K562 (cell line): ENCODE results near the gene LRP1-AS. TPM values are rescaled to one million over a fixed set of nuclear protein-coding genes. Genes with fewer than 3 reads are reported as not detected.

Experiments
- CBX2 ChIP-seq: fragments of 200-600 bp; sonication (generic); IDR thresholded peaks from one replicate; pipeline ENCODE4 v1.6.1; 2012; ENCODE audit warnings: mild to moderate bottlenecking, low read length, inconsistent platforms; ENCODE audit not compliant: insufficient read depth, poor library complexity, severe bottlenecking
- CREB3L1 ChIP-seq: fragments of 450-650 bp; IDR thresholded peaks from 2 replicates; pipeline ENCODE4 v1.6.1; 2014; ENCODE audit warnings: low read depth, mild to moderate bottlenecking, moderate library complexity, borderline replicate concordance
- E2F1 ChIP-seq: sonication (generic); formaldehyde crosslinking; IDR thresholded peaks from 2 replicates; pipeline ENCODE4 v1.8.1; 2023; ENCODE audit warnings: mild to moderate bottlenecking, missing genetic modification reagents, moderate library complexity
- HDAC6 ChIP-seq: IDR thresholded peaks from 2 replicates; pipeline ENCODE4 v1.6.1; 2012; ENCODE audit warnings: low read depth, mild to moderate bottlenecking, control low read depth, inconsistent platforms, low read length, moderate library complexity
- LARP7 ChIP-seq: fragments of 450-650 bp; IDR thresholded peaks from 2 replicates; pipeline ENCODE4 v1.6.1; 2016
- MAFG ChIP-seq: fragments of 450-650 bp; conservative IDR thresholded peaks from 2 replicates; pipeline ENCODE4 v1.6.1; 2016; ENCODE audit warnings: missing genetic modification characterization, missing compliant biosample characterization
- MYNN ChIP-seq, 2 experiments: sonication (generic); formaldehyde crosslinking in 1 of 2; IDR thresholded peaks; 2 replicates each; pipeline versions ENCODE4 v1.5.0 to v1.6.1; 2016 to 2020; ENCODE audit warnings: antibody characterized with exemption in 1 of 2, missing genetic modification reagents in 1 of 2
- NFIX ChIP-seq: fragments of 250-450 bp; sonication (Bioruptor Pico); IDR thresholded peaks from 2 replicates; pipeline ENCODE4 v1.4.0; 2020; ENCODE audit warnings: low read depth, mild to moderate bottlenecking, moderate library complexity
- POLR2A ChIP-seq: fragments of 450-650 bp; conservative IDR thresholded peaks from 2 replicates; pipeline ENCODE4 v1.6.1; 2016
- PRMT5 ChIP-seq: sonication (generic); formaldehyde crosslinking; IDR thresholded peaks from 2 replicates; pipeline ENCODE4 v1.5.0; 2020; ENCODE audit warnings: missing genetic modification reagents
- SREBF1 ChIP-seq: fragments of 150-350 bp; IDR thresholded peaks from 2 replicates; pipeline ENCODE4 v1.6.1; 2014; ENCODE audit warnings: antibody characterized with exemption, low read depth, low read length, borderline replicate concordance
- TCFL5 ChIP-seq: fragments of 250-450 bp; sonication (Bioruptor Pico); conservative IDR thresholded peaks from 2 replicates; pipeline ENCODE4 v1.6.1; 2021; ENCODE audit warnings: mild to moderate bottlenecking, moderate library complexity, matching md5 sums
- YBX1 ChIP-seq: fragments of 450-650 bp; IDR thresholded peaks from 2 replicates; pipeline ENCODE4 v1.7.1; 2016; ENCODE audit warnings: mild to moderate bottlenecking
- ZBTB2 ChIP-seq: fragments of 450-650 bp; IDR thresholded peaks from 2 replicates; pipeline ENCODE4 v1.6.1; 2016; ENCODE audit warnings: antibody characterized with exemption
- ZNF184 ChIP-seq: sonication (generic); formaldehyde crosslinking; IDR thresholded peaks from 2 replicates; pipeline ENCODE4 v1.5.0; 2020; ENCODE audit warnings: missing genetic modification reagents
- ZNF512 ChIP-seq: IDR thresholded peaks from 2 replicates; pipeline ENCODE4 v1.6.1; 2016; ENCODE audit warnings: missing genetic modification characterization, missing compliant biosample characterization
- polyA plus RNA-seq, 8 experiments: library from polyadenylated mRNA; depleted of rRNA in 4 of 8; stranded (reverse) in 5 of 8; unstranded in 3 of 8; fragments of >200 nt; fragmentation: Nextera tagmentation in 2 of 8; fragmentation: Illumina TruSeq in 1 of 8; extraction: Ambion mirVana in 2 of 8; extraction: Trizol in 1 of 8; gene quantifications; 2 replicates each; pipeline versions ENCODE4 v1.2.1 to v1.2.3, GENCODE V29; 2011 to 2014; ENCODE audit warnings: inconsistent platforms in 1 of 8, missing spikeins in 1 of 8
- total RNA-seq, 7 experiments: library from RNA; depleted of rRNA in 6 of 7; stranded (reverse); fragments of >200 nt in 6 of 7; fragmentation: Illumina TruSeq in 2 of 7; extraction: Trizol in 2 of 7; gene quantifications; 2 replicates each; pipeline versions ENCODE4 v1.2.1 to v1.2.3, GENCODE V29; 2011 to 2021; ENCODE audit warnings: low replicate concordance in 1 of 7
- TF ChIP-seq, protein P1 (sequence below): fragments of 250-450 bp; sonication (Bioruptor Pico); IDR thresholded peaks from 2 replicates; pipeline ENCODE4 v1.5.0; 2021
- TF ChIP-seq, protein P2 (sequence below): fragments of 250-450 bp; sonication (Bioruptor Pico); IDR thresholded peaks from 2 replicates; pipeline ENCODE4 v1.4.0; 2020; ENCODE audit warnings: borderline replicate concordance

LRP1-AS gene
- total and polyA plus RNA-seq, 9 of the 15 experiments (the other 6 are each of a cell fraction or from before 2014, with no cell fraction given): not detected

- TF ChIP-seq CREB3L1 (no peak), CBX2 (no peak), E2F1 (no peak), NFIX (no peak), POLR2A (no peak), ZNF512 (no peak), ZBTB2 (no peak), PRMT5 (no peak), YBX1 (no peak), SREBF1 (no peak), MYNN (IDR thresholded peaks at IDR 0.05) (no peak), MYNN (CRISPR knock-in tag; IDR thresholded peaks at IDR 0.05) (no peak), TCFL5 (CRISPR knock-in tag) (no peak), LARP7 (no peak), ZNF184 (no peak), MAFG (tag) (no peak), HDAC6 (no peak)
- TF ChIP-seq, protein P1, sequence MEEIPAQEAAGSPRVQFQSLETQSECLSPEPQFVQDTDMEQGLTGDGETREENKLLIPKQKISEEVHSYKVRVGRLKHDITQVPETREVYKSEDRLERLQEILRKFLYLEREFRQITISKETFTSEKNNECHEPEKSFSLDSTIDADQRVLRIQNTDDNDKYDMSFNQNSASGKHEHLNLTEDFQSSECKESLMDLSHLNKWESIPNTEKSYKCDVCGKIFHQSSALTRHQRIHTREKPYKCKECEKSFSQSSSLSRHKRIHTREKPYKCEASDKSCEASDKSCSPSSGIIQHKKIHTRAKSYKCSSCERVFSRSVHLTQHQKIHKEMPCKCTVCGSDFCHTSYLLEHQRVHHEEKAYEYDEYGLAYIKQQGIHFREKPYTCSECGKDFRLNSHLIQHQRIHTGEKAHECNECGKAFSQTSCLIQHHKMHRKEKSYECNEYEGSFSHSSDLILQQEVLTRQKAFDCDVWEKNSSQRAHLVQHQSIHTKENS (CRISPR knock-in tag): no peak
- TF ChIP-seq, protein P2, sequence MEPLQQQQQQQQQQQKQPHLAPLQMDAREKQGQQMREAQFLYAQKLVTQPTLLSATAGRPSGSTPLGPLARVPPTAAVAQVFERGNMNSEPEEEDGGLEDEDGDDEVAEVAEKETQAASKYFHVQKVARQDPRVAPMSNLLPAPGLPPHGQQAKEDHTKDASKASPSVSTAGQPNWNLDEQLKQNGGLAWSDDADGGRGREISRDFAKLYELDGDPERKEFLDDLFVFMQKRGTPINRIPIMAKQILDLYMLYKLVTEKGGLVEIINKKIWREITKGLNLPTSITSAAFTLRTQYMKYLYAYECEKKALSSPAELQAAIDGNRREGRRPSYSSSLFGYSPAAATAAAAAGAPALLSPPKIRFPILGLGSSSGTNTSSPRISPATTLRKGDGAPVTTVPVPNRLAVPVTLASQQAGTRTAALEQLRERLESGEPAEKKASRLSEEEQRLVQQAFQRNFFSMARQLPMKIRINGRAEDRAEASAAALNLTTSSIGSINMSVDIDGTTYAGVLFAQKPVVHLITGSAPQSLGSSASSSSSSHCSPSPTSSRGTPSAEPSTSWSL (CRISPR knock-in tag): no peak
Observed at GRCh38 chr12:57110104-57111030, 37.1 kb downstream of the LRP1-AS start (continued).
